Body of pancreas (tissue), 4 donors: ENCODE results near the gene MTMR12.

Source experiments
- CTCF ChIP-seq, 7 experiments: fragments of 450-650 bp in 4 of 7; fragments of 200-600 bp in 3 of 7; sonication (generic) in 3 of 7; IDR thresholded peaks; one replicate each; pipeline ENCODE4 v1.5.1; 2016 to 2019; ENCODE audit warnings: antibody characterized with exemption in 7 of 7
- POLR2A ChIP-seq, 3 donors: fragments of 450-650 bp; IDR thresholded peaks; one replicate each; pipeline ENCODE4 v1.6.1; 2016; ENCODE audit warnings: antibody characterized with exemption in 3 of 3, mild to moderate bottlenecking in 2 of 3

GRCh38 chr5:32187675-32188074 lies 125.1 kb downstream of the MTMR12 start:
- no peak for TF ChIP-seq CTCF (IDR thresholded peaks at IDR 0.05)
- no peak for TF ChIP-seq POLR2A (IDR thresholded peaks at IDR 0.05)
